AG09309 (cell line): ENCODE data around the gene ADAM19.

ENCODE experiments used
- DNase-seq: peaks from one replicate; pipeline ENCODE4 v3.0.0-alpha.2; 2010; ENCODE audit warnings: low read depth
- H3K4me3 ChIP-seq: 2 replicates; pipeline ENCODE4 v1.5.1; 2011; ENCODE audit warnings: mild to moderate bottlenecking, low read depth, low read length, moderate library complexity; ENCODE audit not compliant: control insufficient read depth
- TF ChIP-seq, protein P1 (sequence below): IDR thresholded peaks from 2 replicates; pipeline ENCODE4 v1.5.1; 2011; ENCODE audit warnings: mild to moderate bottlenecking, low read depth, low read length, inconsistent platforms; ENCODE audit not compliant: insufficient read depth, control insufficient read depth; ENCODE audit errors: missing control alignments

Gene ADAM19

DNA sequence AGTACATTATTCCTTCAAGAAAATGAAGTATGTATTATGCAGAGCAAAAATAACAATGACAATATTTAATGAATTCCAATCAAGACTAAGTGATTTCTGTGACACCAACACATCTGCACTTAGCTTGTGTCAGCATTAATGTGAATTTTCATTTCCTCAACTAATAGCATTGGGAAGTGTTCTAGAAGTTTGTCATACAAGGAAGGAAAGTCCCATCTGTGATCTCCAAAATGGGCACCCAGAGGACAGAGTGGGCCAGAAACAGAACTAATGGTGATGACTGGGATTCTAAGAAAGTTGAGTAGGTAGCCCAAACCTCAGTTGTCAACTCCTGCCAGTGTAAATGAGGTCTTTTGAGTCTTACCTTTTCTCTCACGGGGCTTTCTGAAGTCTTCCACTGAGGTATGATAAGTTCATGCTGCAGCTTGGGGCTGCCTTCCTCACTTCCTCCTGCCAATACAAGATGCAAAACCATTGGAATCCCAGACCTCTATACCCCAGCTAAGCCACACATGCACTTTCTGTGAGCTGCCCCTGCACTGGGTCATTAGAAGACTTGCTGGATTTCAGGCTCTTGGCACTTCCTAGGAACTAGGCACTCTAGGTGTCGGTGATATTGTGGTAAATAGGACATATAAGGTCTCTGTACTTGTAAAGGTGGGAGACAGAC is 4.9 kb downstream of the ADAM19 start:
- no peak for DNase-seq
- TF ChIP-seq, protein P1, sequence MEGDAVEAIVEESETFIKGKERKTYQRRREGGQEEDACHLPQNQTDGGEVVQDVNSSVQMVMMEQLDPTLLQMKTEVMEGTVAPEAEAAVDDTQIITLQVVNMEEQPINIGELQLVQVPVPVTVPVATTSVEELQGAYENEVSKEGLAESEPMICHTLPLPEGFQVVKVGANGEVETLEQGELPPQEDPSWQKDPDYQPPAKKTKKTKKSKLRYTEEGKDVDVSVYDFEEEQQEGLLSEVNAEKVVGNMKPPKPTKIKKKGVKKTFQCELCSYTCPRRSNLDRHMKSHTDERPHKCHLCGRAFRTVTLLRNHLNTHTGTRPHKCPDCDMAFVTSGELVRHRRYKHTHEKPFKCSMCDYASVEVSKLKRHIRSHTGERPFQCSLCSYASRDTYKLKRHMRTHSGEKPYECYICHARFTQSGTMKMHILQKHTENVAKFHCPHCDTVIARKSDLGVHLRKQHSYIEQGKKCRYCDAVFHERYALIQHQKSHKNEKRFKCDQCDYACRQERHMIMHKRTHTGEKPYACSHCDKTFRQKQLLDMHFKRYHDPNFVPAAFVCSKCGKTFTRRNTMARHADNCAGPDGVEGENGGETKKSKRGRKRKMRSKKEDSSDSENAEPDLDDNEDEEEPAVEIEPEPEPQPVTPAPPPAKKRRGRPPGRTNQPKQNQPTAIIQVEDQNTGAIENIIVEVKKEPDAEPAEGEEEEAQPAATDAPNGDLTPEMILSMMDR: no peak
- no peak overlapping the region for H3K4me3 ChIP-seq

DNA sequence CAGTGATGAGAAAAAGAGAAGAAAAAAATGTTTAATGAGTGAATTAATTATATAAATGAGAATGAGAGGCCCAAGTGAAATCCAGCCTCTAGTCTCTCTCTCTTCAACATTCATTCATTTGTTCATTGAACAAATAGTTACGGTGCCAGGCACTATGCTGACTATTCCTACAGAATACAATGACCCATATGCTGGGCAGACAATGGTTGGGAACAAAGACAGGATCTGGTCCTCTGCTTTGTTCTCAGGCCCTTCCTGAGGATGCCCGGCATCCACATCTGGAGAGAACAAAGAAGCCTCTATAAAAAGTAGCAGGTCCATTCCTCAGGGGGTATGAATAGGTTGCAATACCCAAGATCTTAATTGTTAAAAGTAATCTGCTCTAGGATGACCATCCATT is 6.9 kb downstream of the ADAM19 start:
- no peak overlapping the region for H3K4me3 ChIP-seq
- TF ChIP-seq, protein P1: no peak
- no peak for DNase-seq

DNA sequence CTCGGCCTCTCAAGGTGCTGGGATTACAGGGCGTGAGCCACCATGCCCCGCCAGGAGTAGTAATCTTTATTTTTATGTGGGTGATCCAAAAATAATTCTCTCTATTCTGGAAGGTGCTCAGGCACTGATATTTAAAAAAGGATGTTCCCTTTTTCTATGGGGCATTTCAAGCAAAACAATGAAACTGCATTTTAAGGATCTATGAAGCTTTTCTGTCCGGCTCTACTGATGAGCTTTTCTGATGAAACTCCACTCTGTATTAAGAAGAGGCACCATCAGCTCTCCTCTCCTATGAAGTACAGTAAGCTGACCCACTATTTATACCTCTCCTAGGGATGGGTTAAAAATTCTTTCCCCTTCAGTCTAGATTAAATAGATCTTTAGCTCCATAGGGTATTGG is 7.4 kb downstream of the ADAM19 start:
- TF ChIP-seq, protein P1: no peak
- no peak overlapping the region for H3K4me3 ChIP-seq
- no peak for DNase-seq

DNA sequence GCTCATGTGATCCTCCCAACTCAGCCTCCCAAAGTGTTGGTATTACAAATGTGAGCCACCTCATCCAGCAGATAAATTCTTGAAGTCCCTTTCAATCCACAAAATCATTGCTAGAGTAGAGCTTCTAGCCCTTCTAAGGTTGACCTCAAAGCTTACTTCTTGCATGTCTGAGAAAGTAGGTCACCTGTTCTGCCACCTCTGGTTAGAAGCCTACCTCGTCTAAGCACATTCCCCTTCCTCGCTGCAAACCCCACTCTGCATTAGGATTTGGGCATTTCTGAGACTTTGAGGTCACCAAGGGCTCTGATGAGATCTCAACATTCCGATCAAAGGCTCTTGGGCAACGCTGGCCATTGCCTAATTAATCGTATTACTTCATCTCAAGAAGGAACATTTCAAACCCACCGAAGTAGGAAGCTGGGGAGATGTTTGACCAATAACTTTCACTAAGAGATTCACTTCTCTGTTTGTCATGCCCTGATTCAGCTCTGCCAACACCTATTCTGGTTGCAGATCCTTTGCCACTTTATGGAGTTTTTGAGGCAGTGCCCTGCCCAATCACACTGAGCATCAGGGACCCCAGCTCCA is 8.6 kb downstream of the ADAM19 start:
- DNase-seq: no peak
- TF ChIP-seq, protein P1: no peak
- H3K4me3 ChIP-seq: no peak overlapping the region

DNA sequence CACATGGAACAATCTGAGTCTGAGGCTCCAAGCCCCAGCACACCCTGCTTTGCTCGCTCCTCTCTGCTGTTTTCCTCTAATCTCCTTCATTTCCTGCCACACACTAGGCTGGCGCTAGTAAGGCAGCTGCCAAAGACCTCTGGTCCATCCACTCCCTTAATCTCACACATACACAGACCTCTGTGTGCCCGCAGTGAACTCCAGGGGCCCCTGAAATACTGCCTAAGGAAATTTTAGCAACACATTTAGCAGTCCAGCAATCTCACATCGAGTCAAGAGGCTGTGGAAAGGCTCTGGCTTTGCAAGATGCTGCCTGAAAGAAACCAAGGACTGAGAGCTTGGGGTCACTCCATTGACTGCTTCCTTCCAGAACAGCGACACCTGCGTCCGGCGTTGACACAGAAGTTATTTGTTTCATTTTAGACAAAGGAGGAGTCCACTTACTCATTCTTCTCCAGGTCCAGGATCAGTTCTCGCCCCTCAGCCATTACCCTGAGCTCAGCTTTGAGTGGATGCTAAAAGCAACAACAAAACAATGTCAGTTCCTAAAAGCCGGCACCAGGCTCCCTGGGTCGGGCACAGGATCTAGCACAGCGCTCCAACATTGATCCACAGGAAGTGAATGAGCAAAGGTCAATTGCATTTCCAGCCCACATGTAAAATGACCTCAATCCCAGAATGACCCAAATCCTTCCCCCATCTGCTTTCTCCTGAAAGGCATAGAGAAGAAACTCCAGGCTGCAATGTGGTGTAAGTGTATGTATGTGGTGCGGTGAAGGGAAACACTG is 11.5 kb downstream of the ADAM19 start:
- TF ChIP-seq, protein P1: no peak
- DNase-seq: no peak
- H3K4me3 ChIP-seq: no peak overlapping the region

DNA sequence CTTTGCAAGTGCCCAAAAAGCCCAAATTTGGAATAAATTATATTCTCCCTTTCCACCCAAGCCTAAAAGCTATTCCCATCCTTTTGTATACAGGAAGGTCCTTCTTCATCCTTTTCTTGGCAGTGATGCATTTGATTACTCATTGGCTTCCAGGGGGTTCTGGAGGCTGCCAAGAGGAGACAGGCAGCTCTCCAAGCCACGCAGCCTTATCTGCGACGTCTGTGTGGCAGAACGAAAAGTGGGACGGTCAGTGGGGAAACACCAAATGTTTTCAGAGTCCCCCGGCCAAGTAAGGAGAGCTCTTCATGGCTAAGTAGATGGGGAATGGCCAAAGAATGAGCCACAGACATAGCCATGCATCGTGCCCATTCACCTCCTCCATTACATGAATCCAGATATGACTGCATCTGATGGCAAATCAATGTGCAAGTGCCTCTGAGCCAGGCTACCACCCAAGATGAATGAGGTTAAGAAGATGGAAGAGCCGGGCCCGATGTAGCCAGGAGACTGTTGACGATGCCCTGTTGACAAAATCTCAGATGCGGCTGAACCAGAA is 12.1 kb downstream of the ADAM19 start:
- DNase-seq: peak; percentile 85
- H3K4me3 ChIP-seq: no peak overlapping the region
- TF ChIP-seq, protein P1: no peak
